Ureter (tissue), 1 donor: Measurements from ENCODE around the gene MRPL10. TPM values are rescaled to one million over a fixed set of nuclear protein-coding genes. Genes with fewer than 3 reads are reported as not detected.
"Not testable (repeated sequence)": the region's sequence is repeated elsewhere in the genome, so short reads cannot be mapped to it uniquely, and the experiment has no call there.

ENCODE experiments used
- DNase-seq: peaks from one replicate; pipeline ENCODE4 v3.0.0-alpha.2; 2020; ENCODE audit warnings: low spot score
- total RNA-seq: library from RNA; stranded (reverse); gene quantifications from one replicate; pipeline ENCODE4 v1.2.4, GENCODE V29; 2023
- donor health status: DM: yes; HTN: yes; CAD: no.

MRPL10 gene
- total RNA-seq, 1 donor from 2014 or later, result 38.2 TPM

DNA sequence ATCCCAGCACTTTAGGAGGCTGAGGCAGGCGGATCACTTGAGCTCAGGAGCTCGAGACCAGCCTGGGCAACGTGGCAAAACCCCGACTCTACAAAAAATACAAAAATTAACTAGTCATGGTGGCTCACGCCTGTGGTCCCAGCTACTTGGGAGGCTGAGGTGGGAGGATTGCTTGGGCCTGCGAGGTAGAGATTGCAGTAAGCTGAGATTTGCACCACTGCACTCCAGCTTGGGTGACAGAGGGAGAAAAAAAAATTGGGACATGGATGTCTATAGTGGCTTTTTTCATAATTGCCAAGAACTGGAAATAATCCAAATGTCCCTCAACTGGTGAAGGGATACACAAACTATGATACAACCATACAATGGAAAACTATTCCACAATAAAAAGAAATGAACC lies 38.4 kb downstream of the MRPL10 start:
- DNase-seq, result peak; percentile 8

DNA sequence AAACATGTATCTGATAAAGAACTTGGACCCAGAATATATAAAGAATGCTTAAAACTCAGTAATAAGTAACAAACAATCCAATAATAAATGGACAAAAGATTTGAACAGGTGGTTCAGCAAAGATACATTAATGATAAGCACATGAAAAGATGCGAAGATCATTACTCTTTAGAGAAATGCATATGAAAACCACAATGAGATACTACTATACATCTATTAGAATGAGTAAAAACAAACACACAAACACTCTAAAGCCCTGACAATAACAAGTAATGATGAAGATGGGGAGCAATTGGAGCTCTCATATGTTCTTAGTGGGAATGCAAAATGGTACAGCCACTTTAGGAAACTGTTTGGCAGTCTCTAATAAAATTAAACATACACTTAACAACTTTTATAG lies 38.9 kb downstream of the MRPL10 start:
- DNase-seq, result no peak

- peak; percentile 9 for DNase-seq
Measured at GRCh38 chr17:47791025-47791424, 40.3 kb downstream of the MRPL10 start.

DNA sequence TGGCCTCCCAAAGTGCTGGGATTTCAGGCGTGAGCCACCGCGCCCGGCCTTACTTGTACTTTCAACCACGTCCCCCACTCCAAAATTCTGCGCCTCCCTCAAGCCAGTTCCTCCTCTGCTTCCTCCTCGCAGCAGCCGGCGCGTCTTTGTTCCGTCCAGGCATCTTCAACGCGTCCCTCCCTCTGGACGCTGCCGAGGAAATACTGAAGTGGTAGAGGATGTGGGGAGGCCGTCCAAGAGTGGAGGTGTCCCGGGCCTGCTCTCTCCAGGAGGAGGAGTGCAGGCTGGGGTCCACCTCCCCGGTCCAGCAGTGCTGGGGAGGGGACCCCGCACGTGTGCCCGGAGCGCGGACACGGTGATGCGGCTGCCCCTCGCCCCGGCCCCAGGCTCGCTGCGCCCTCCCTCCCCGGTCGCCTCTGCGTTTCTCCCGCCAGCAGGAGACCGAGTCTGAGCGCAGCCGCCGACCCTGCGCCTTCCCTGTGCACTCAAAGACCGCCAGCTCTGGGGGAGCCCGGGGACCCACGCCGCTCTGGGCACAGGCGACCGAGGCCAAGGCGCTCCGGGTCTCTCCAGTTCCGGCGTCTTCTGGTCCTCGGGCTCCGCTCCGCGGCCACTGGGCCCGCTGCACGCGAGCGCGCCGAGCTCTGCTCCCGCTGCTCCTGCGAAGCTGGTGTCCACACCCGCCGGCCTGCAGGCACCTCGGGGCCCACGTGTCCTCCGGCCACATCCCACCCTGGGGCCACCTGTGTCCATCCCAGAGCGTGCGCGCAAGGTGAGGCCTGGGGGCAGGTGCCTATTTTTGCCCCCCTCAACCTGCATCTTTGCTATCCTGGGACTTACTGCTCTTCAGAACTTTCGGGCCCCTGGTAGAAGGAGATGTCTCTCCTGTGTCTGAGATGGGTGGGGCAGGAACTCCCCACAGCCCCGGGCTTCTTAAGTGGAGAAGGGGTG lies 41.5 kb downstream of the MRPL10 start:
- peak; percentile 62 for DNase-seq

GRCh38 chr17:47785538-47786123 lies 45.7 kb downstream of the MRPL10 start:
- DNase-seq, result peak; percentile 4

- DNase-seq, result no peak
Measured at GRCh38 chr17:47781397-47781796, 49.9 kb downstream of the MRPL10 start.

- no peak for DNase-seq
Measured at GRCh38 chr17:47778184-47778635, 53.1 kb downstream of the MRPL10 start.

DNA sequence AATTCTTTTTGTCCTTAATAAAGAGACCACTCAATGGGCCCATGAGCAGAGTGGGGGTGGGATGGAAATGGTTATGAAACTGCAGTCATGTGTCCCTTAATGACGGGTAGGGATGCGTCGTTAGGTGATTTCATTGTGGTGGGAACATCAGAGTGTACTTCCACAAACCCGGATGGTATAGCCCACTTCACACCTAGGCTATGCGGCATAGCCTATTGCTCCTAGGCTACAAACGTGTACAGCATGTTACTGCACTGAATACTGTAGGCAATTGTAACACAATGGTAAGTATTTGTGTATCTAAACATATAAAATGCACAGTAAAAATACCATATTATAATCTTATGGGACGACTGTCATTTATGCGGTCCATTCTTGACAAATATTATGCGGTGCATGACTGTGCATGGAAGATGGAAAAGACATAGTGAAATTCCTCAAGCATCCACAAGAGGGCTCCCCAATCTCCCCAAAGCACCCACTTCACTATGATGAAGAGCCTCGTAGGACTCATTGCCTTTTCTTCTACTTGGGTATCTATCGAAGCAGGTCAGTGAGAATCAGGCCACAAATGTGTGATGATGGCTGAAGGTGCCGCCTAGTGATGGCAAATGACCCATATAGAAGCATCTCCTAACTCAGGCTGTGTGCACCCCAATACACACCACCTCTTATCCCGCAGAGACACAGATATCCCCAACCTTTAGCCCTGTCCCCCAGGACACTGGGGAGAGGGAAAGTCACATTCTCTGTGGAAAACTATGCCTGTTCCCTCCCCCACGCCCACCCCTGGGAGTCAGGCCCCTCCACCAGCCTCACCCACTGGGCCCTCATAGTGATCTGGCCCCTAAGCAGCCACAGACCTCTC lies 54.8 kb downstream of the MRPL10 start:
- DNase-seq, result no peak

DNA sequence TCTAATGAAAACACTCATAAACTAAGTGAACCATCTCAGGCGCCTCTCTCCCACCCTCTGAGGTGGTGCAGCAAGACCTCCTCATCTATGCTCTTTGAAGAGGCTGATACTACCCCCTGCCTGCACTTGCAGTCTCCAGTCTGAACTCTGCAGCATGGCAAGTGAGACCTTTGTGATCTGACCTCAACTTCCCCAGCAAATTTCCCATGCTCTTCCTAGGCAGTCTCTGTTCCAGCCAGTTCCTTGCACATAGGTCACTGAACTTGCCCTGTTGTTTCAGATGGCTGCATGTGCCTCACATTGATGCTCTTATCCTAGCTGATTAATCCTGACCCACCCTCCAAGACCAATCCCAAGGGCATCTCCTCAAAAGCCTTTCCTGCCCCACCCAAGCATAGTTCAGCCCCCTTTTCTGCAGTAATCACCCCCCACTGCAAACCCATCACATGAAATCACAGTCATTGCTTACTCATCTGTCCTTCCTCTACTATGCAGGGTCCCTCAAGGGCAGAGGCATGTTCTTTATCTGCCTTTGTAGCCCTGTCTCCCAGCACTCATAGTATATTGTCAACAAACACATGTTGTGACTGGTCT lies 56.3 kb downstream of the MRPL10 start:
- no peak for DNase-seq

- no peak for DNase-seq
Measured at GRCh38 chr17:47774331-47774730, 57.0 kb downstream of the MRPL10 start.

- not testable (repeated sequence) for DNase-seq
Measured at GRCh38 chr17:47773649-47774048, 57.7 kb downstream of the MRPL10 start.

Other genes with a start within 250 kb of the MRPL10 start
- gene KPNB1, start 181.6 kb downstream of the MRPL10 start, total RNA-seq, result 352 TPM
- gene TBKBP1, start 137.4 kb downstream of the MRPL10 start, total RNA-seq, result 9.2 TPM
- gene TBX21, start 98.3 kb downstream of the MRPL10 start, total RNA-seq, result 1.2 TPM
- 27.2 TPM for gene OSBPL7, start 9.7 kb downstream of the MRPL10 start, total RNA-seq
- 0.31 TPM for gene LRRC46, start 129 bp upstream of the MRPL10 start, total RNA-seq
- 36.5 TPM for gene SCRN2, start 9.7 kb upstream of the MRPL10 start, total RNA-seq
- gene SP6, start 19.6 kb upstream of the MRPL10 start, total RNA-seq, result 9.2 TPM
- 22.7 TPM for gene SP2, start 64.7 kb upstream of the MRPL10 start, total RNA-seq
- gene PNPO, start 110.0 kb upstream of the MRPL10 start, total RNA-seq, result 40.9 TPM
- 12.2 TPM for gene PRR15L, start 126.3 kb upstream of the MRPL10 start, total RNA-seq
- 207 TPM for gene CDK5RAP3, start 139.6 kb upstream of the MRPL10 start, total RNA-seq
- gene COPZ2, start 206.3 kb upstream of the MRPL10 start, total RNA-seq, result 29.1 TPM
- gene NFE2L1, start 216.8 kb upstream of the MRPL10 start, total RNA-seq, result 143 TPM